HepG2 (cell line): ENCODE measurements around the gene FJX1. TPM values are rescaled to one million over a fixed set of nuclear protein-coding genes. Genes with fewer than 3 reads are reported as not detected.

Experiments
- ARNT ChIP-seq: fragments of 450-650 bp; IDR thresholded peaks from 2 replicates; pipeline ENCODE4 v1.6.1; 2017
- CHD2 ChIP-seq: IDR thresholded peaks from 2 replicates; pipeline ENCODE4 v1.6.1; 2011; ENCODE audit warnings: low read depth, low read length, improper control_type of control experiment
- EP300 ChIP-seq, 3 experiments: sonication (generic) in 1 of 3; formaldehyde crosslinking in 1 of 3; IDR thresholded peaks; 2 replicates each; pipeline versions ENCODE4 v1.5.1 to v1.6.1; 2011 to 2020; ENCODE audit warnings: low read depth in 2 of 3, low read length in 2 of 3, borderline replicate concordance in 1 of 3, improper control_type of control experiment in 1 of 3, mild to moderate bottlenecking in 1 of 3, missing genetic modification reagents in 1 of 3, moderate library complexity in 1 of 3
- FOXO1 ChIP-seq: sonication (generic); formaldehyde crosslinking; IDR thresholded peaks from 2 replicates; pipeline ENCODE4 v1.4.0; 2020; ENCODE audit warnings: missing genetic modification reagents
- HMG20A ChIP-seq: IDR thresholded peaks from 2 replicates; pipeline ENCODE4 v1.6.1; 2016; ENCODE audit warnings: borderline replicate concordance
- IKZF4 ChIP-seq: sonication (generic); formaldehyde crosslinking; IDR thresholded peaks from 2 replicates; pipeline ENCODE4 v1.5.1; 2020; ENCODE audit warnings: borderline replicate concordance, mild to moderate bottlenecking, low read depth, missing genetic modification reagents; ENCODE audit errors: not compliant biosample characterization
- NCOA5 ChIP-seq: sonication (generic); formaldehyde crosslinking; IDR thresholded peaks from 2 replicates; pipeline ENCODE4 v1.4.0; 2020; ENCODE audit warnings: missing genetic modification reagents
- PHF8 ChIP-seq: sonication (generic); formaldehyde crosslinking; IDR thresholded peaks from 2 replicates; pipeline ENCODE4 v1.5.0; 2020; ENCODE audit warnings: missing genetic modification reagents
- RAD51 ChIP-seq: fragments of 450-650 bp; IDR thresholded peaks from 2 replicates; pipeline ENCODE4 v1.6.1; 2016; ENCODE audit warnings: borderline replicate concordance
- RFXANK ChIP-seq: IDR thresholded peaks from 2 replicates; pipeline ENCODE4 v1.6.1; 2016
- TARDBP ChIP-seq: sonication (generic); formaldehyde crosslinking; IDR thresholded peaks from 2 replicates; pipeline ENCODE4 v1.8.0; 2022; ENCODE audit warnings: mild to moderate bottlenecking, missing genetic modification reagents
- TEAD2 ChIP-seq: sonication (generic); formaldehyde crosslinking; IDR thresholded peaks from 2 replicates; pipeline ENCODE4 v1.9.0; 2021; ENCODE audit warnings: missing genetic modification reagents
- ZNF136 ChIP-seq: sonication (generic); formaldehyde crosslinking; IDR thresholded peaks from 2 replicates; pipeline ENCODE4 v1.8.1; 2022; ENCODE audit warnings: low read depth, mild to moderate bottlenecking, moderate library complexity, missing genetic modification reagents
- polyA plus RNA-seq, 8 experiments: library from polyadenylated mRNA; depleted of rRNA in 3 of 8; stranded (reverse) in 7 of 8; unstranded in 1 of 8; fragments of >200 nt; fragmentation: Illumina TruSeq in 4 of 8; extraction: Trizol in 4 of 8; gene quantifications; 2 replicates each; pipeline versions ENCODE4 v1.2.1 to v1.2.3, GENCODE V29; 2011 to 2016; ENCODE audit warnings: low read depth in 4 of 8, missing spikeins in 1 of 8, mixed read lengths in 1 of 8; ENCODE audit not compliant: insufficient read depth in 1 of 8
- total RNA-seq, 5 experiments: library from RNA; depleted of rRNA; stranded (reverse); fragments of >200 nt; fragmentation: Illumina TruSeq; extraction: Trizol; gene quantifications; 2 replicates each; pipeline ENCODE4 v1.2.3, GENCODE V29; 2016; ENCODE audit warnings: low read depth in 1 of 5
- TF ChIP-seq, protein P1 (sequence below): sonication (generic); formaldehyde crosslinking; IDR thresholded peaks from 2 replicates; pipeline ENCODE4 v1.9.0; 2021; ENCODE audit warnings: missing genetic modification reagents, borderline replicate concordance
- TF ChIP-seq, protein P2 (sequence below): sonication (generic); formaldehyde crosslinking; IDR thresholded peaks from 2 replicates; pipeline ENCODE4 v1.8.0; 2022; ENCODE audit warnings: mild to moderate bottlenecking, missing genetic modification reagents, moderate library complexity
- TF ChIP-seq, protein P3 (sequence below): sonication (generic); formaldehyde crosslinking; conservative IDR thresholded peaks from 2 replicates; pipeline ENCODE4 v1.8.1; 2023; ENCODE audit warnings: missing genetic modification reagents
- TF ChIP-seq, protein P4 (sequence below): sonication (generic); formaldehyde crosslinking; IDR thresholded peaks from 2 replicates; pipeline ENCODE4 v1.4.0; 2020; ENCODE audit warnings: missing genetic modification reagents
- TF ChIP-seq, protein P5 (sequence below): sonication (generic); formaldehyde crosslinking; IDR thresholded peaks from 2 replicates; pipeline ENCODE4 v1.4.0; 2020; ENCODE audit warnings: missing genetic modification reagents, borderline replicate concordance

Gene FJX1
- total and polyA plus RNA-seq, 2 of the 13 experiments (the other 11 are each of a cell fraction or from before 2014, with no cell fraction given), result 0.40 to 0.82 TPM

DNA sequence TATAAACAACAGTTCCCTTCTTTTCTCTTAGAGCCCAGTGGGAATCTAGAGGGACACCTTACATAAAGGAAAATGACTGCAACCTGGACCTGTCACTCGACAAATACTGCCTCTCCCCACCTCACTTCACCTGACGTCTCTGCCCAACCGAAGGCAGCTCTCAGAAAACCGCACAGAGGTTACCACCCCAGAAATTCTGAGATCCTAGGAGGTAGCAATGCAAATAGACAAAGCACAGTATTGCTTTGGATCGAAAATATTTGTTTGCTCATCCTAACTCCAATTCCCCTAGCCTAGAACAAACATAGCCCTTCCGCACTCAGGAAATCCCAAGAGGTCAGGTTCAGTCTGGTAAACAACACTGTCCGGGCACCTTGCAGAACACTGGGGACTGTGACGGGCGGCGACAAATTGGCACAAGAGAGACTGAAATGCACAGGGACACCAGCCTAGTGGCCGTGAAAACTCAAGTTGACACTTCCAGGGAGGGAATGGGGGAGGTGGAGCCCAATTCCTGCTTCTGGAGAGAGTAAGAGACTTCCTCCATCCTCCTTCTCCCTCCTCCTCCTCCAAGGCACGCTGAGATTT lies 43.9 kb downstream of the FJX1 start (continued):
- TF ChIP-seq, protein P1, sequence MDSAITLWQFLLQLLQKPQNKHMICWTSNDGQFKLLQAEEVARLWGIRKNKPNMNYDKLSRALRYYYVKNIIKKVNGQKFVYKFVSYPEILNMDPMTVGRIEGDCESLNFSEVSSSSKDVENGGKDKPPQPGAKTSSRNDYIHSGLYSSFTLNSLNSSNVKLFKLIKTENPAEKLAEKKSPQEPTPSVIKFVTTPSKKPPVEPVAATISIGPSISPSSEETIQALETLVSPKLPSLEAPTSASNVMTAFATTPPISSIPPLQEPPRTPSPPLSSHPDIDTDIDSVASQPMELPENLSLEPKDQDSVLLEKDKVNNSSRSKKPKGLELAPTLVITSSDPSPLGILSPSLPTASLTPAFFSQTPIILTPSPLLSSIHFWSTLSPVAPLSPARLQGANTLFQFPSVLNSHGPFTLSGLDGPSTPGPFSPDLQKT (CRISPR knock-in tag), result no peak
- no peak for TF ChIP-seq IKZF4 (CRISPR knock-in tag)
- no peak for TF ChIP-seq NCOA5
- TF ChIP-seq, protein P2, sequence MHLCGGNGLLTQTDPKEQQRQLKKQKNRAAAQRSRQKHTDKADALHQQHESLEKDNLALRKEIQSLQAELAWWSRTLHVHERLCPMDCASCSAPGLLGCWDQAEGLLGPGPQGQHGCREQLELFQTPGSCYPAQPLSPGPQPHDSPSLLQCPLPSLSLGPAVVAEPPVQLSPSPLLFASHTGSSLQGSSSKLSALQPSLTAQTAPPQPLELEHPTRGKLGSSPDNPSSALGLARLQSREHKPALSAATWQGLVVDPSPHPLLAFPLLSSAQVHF (CRISPR knock-in tag), result no peak
- no peak for TF ChIP-seq TEAD2 (CRISPR knock-in tag)
- TF ChIP-seq ARNT, result no peak
- peak; percentile 79 for TF ChIP-seq TARDBP (CRISPR knock-in tag)
- no peak for TF ChIP-seq ZNF136 (CRISPR knock-in tag)
- TF ChIP-seq, protein P3, sequence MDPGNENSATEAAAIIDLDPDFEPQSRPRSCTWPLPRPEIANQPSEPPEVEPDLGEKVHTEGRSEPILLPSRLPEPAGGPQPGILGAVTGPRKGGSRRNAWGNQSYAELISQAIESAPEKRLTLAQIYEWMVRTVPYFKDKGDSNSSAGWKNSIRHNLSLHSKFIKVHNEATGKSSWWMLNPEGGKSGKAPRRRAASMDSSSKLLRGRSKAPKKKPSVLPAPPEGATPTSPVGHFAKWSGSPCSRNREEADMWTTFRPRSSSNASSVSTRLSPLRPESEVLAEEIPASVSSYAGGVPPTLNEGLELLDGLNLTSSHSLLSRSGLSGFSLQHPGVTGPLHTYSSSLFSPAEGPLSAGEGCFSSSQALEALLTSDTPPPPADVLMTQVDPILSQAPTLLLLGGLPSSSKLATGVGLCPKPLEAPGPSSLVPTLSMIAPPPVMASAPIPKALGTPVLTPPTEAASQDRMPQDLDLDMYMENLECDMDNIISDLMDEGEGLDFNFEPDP (CRISPR knock-in tag), result no peak
- TF ChIP-seq, protein P4, sequence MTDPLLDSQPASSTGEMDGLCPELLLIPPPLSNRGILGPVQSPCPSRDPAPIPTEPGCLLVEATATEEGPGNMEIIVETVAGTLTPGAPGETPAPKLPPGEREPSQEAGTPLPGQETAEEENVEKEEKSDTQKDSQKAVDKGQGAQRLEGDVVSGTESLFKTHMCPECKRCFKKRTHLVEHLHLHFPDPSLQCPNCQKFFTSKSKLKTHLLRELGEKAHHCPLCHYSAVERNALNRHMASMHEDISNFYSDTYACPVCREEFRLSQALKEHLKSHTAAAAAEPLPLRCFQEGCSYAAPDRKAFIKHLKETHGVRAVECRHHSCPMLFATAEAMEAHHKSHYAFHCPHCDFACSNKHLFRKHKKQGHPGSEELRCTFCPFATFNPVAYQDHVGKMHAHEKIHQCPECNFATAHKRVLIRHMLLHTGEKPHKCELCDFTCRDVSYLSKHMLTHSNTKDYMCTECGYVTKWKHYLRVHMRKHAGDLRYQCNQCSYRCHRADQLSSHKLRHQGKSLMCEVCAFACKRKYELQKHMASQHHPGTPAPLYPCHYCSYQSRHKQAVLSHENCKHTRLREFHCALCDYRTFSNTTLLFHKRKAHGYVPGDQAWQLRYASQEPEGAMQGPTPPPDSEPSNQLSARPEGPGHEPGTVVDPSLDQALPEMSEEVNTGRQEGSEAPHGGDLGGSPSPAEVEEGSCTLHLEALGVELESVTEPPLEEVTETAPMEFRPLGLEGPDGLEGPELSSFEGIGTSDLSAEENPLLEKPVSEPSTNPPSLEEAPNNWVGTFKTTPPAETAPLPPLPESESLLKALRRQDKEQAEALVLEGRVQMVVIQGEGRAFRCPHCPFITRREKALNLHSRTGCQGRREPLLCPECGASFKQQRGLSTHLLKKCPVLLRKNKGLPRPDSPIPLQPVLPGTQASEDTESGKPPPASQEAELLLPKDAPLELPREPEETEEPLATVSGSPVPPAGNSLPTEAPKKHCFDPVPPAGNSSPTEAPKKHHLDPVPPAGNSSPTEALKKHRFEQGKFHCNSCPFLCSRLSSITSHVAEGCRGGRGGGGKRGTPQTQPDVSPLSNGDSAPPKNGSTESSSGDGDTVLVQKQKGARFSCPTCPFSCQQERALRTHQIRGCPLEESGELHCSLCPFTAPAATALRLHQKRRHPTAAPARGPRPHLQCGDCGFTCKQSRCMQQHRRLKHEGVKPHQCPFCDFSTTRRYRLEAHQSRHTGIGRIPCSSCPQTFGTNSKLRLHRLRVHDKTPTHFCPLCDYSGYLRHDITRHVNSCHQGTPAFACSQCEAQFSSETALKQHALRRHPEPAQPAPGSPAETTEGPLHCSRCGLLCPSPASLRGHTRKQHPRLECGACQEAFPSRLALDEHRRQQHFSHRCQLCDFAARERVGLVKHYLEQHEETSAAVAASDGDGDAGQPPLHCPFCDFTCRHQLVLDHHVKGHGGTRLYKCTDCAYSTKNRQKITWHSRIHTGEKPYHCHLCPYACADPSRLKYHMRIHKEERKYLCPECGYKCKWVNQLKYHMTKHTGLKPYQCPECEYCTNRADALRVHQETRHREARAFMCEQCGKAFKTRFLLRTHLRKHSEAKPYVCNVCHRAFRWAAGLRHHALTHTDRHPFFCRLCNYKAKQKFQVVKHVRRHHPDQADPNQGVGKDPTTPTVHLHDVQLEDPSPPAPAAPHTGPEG (CRISPR knock-in tag), result no peak
- peak in 1 of 2 experiments; percentile 89; a peak in 2 of 4 replicates for TF ChIP-seq EP300 (IDR thresholded peaks at IDR 0.05; ENCODE audit: low read depth in 2 of 2, low read length in 2 of 2)
- peak; percentile 77 for TF ChIP-seq EP300 (CRISPR knock-in tag; IDR thresholded peaks at IDR 0.05; ENCODE audit: borderline replicate concordance)
- TF ChIP-seq RAD51, result no peak
- TF ChIP-seq CHD2, result no peak
- no peak for TF ChIP-seq RFXANK (CRISPR knock-in tag)
- peak; percentile 88 for TF ChIP-seq HMG20A
- no peak for TF ChIP-seq PHF8 (CRISPR knock-in tag)
- TF ChIP-seq, protein P5, sequence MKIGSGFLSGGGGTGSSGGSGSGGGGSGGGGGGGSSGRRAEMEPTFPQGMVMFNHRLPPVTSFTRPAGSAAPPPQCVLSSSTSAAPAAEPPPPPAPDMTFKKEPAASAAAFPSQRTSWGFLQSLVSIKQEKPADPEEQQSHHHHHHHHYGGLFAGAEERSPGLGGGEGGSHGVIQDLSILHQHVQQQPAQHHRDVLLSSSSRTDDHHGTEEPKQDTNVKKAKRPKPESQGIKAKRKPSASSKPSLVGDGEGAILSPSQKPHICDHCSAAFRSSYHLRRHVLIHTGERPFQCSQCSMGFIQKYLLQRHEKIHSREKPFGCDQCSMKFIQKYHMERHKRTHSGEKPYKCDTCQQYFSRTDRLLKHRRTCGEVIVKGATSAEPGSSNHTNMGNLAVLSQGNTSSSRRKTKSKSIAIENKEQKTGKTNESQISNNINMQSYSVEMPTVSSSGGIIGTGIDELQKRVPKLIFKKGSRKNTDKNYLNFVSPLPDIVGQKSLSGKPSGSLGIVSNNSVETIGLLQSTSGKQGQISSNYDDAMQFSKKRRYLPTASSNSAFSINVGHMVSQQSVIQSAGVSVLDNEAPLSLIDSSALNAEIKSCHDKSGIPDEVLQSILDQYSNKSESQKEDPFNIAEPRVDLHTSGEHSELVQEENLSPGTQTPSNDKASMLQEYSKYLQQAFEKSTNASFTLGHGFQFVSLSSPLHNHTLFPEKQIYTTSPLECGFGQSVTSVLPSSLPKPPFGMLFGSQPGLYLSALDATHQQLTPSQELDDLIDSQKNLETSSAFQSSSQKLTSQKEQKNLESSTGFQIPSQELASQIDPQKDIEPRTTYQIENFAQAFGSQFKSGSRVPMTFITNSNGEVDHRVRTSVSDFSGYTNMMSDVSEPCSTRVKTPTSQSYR (CRISPR knock-in tag), result peak; percentile 31; the same call in 1 of the 2 replicates
- peak; percentile 98 for TF ChIP-seq FOXO1 (CRISPR knock-in tag)
